Measurements from ENCODE around the gene UBB. TPM values are rescaled to one million over a fixed set of nuclear protein-coding genes. Genes with fewer than 3 reads are reported as not detected.

The UBB gene
- polyA plus RNA-seq, 1 donor from 2014 or later: 2,178 TPM

DNA sequence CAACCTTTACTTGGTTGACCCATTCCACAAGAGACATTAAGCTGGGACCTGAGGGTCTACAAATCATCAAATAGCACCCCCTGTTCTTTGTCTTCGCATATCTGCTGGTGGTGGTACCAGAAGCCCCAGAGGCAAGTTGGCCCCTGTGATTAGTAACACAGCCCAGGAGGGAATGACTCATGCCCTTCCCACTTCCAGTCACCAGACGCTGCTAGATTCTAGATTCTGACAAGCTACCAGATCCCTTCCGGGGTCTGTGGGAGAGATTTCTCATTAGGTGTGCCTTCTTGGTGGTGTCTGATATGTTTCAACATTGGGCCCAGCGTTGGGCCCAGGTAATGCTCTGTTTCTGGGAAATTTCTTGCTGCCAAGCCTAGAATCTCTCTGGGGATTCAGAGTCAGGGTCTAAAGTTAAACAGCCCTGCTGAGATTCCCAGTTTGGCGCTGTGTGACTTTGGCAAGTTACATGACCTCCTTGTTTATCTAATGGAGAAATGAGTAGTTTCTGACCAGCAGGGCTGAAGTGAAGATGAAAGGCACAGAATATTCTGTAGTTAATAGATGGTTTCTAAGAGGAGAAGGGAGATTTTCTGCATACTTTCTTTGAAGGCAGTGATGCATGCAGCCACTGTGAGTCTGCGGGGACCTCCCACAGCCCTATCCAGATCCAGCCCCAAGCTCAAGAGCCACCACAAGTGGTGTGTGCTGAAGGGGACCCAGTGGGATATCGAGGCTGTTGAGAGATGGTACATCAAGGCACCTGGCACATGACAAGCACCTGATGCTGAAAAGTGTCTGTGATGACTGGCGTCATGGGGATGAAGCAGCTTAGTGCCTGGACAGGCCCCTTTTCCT is 38.4 kb downstream of the UBB start:
- no peaks in the 10 kb centered on the region for H3K27me3 Mint-ChIP-seq
- H3K4me3 Mint-ChIP-seq: peak overlapping the region in 3 of 4 donors; percentile 76 to 87 (median 84)
- H3K9me3 Mint-ChIP-seq: no peaks in the 10 kb centered on the region
- peak overlapping the region; percentile 66 to 90 (median 78) for H3K27ac Mint-ChIP-seq
- peaks cover 10% of the 10 kb centered on the region for H3K36me3 Mint-ChIP-seq
- peaks cover 14 to 26% (median 23%) of the 10 kb centered on the region in 3 donors for H3K4me1 Mint-ChIP-seq

DNA sequence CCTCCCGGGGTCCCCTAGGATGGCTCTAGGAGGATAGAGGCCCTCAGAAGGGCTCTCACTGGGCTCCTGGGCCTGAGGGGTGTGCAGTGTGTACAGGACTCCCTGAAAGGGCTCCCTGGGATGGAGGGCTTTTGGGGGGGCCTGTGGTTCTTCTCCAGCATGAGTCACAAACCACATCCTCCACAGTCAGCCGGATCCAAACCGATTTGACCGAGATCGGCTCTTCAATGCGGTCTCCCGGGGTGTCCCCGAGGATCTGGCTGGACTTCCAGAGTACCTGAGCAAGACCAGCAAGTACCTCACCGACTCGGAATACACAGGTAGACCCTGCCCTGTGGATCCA is 39.0 kb downstream of the UBB start:
- peak overlapping the region in 1 of 4 donors; percentile 76 for H3K4me3 Mint-ChIP-seq
- H3K9me3 Mint-ChIP-seq: no peaks in the 10 kb centered on the region
- H3K36me3 Mint-ChIP-seq: peaks cover 9% of the 10 kb centered on the region
- no peak overlapping the region for H3K27ac Mint-ChIP-seq
- peaks cover 14 to 23% (median 20%) of the 10 kb centered on the region in 3 donors for H3K4me1 Mint-ChIP-seq
- no peaks in the 10 kb centered on the region for H3K27me3 Mint-ChIP-seq

DNA sequence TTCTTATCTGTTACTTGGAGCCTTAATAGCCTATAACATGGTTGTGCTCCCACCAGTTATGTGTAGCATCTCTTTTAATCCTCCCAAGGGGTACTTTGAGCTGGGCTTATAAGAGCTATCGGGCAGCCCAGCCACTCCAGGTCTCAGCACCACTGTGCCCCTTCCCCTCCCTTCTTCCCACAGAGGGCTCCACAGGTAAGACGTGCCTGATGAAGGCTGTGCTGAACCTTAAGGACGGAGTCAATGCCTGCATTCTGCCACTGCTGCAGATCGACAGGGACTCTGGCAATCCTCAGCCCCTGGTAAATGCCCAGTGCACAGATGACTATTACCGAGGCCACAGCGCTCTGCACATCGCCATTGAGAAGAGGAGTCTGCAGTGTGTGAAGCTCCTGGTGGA is 41.5 kb downstream of the UBB start:
- H3K27me3 Mint-ChIP-seq: no peaks in the 10 kb centered on the region
- peaks cover 7 to 15% (median 13%) of the 10 kb centered on the region in 3 donors for H3K4me1 Mint-ChIP-seq
- no peaks in the 10 kb centered on the region for H3K9me3 Mint-ChIP-seq
- no peak overlapping the region for H3K27ac Mint-ChIP-seq
- peaks cover 4% of the 10 kb centered on the region for H3K36me3 Mint-ChIP-seq
- peak overlapping the region in 1 of 4 donors; percentile 14 for H3K4me3 Mint-ChIP-seq

GRCh38 chr17:16423226-16423872 is 42.5 kb downstream of the UBB start:
- Mint-ChIP-seq H3K4me3 (peak overlapping the region in 1 of 4 donors; percentile 14), H3K9me3 (no peaks in the 10 kb centered on the region), H3K27ac (no peak overlapping the region), H3K36me3 (peaks cover 4% of the 10 kb centered on the region), H3K27me3 (no peaks in the 10 kb centered on the region), H3K4me1 (peaks cover 7 to 13% (median 12%) of the 10 kb centered on the region in 3 donors)

GRCh38 chr17:16425202-16425601 is 44.3 kb downstream of the UBB start:
- no peaks in the 10 kb centered on the region for H3K36me3 Mint-ChIP-seq
- H3K27ac Mint-ChIP-seq: no peak overlapping the region

DNA sequence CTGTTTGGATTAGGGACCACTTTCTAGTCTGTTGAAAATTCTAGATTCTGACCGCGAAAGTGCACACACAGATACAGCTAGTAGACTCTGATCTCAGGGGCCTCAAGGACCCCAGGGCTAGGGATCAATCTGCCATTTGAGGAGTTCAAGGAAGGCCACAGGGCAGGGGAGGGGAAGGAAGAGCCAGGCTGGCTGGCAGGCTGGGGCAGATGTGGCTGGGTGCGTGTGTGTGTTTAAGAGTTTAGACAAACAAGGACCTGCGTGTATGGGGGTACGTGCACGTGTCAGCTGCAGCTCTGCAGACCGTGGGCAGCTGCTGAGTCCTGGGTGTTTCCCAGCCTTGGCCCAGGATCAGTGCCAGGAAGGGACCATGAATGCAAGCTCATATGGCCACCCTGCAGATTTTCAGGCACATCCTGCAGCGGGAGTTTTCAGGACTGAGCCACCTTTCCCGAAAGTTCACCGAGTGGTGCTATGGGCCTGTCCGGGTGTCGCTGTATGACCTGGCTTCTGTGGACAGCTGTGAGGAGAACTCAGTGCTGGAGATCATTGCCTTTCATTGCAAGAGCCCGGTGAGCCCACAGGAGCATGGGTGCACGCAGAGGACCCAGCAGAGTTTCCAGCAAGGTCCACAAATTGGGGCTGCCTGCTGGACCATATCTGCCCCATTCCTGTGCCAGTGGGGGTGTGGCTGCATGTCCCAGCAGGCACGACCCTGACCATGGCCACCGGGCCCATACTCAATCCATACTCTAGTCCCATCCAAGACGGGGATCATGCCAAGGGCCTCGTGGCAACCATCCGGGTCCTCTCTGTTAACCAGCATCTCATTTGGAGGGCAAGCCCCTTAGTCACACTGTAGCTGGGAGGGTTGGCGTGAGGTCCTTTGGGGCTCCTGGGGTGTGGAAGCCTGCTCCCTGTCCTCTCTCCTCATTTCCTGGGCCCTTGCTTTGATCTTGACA is 45.1 kb downstream of the UBB start:
- no peak overlapping the region for H3K4me3 Mint-ChIP-seq
- peaks cover 0 to 2% (median 0%) of the 10 kb centered on the region in 3 donors for H3K4me1 Mint-ChIP-seq
- H3K36me3 Mint-ChIP-seq: peaks cover 2% of the 10 kb centered on the region

More at GRCh38 chr17:16425202-16425601, 44.3 kb downstream of the UBB start:
- H3K27me3 Mint-ChIP-seq: no peaks in the 10 kb centered on the region
- no peaks in the 10 kb centered on the region for H3K9me3 Mint-ChIP-seq
- peaks cover 0 to 4% (median 0%) of the 10 kb centered on the region in 3 donors for H3K4me1 Mint-ChIP-seq
- no peak overlapping the region for H3K4me3 Mint-ChIP-seq

DNA sequence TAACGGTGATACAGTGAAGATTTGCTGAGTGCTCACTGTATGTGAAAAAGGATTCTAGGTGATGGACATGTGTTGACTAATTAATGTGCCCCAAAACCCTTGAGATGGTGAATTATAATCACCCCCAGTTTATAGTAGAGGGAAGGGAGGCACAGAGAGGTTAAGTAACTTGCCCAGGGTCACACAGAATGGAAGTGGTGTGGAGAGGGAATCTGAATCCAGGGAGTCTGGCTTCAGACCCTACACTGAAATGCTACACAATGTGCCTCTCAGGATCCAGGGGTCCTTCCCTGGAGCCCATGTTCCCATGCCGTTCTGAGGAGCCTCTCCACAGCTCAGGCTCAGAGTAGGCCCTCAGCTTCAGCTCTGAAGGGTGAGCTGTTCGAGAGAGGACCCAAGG is 46.1 kb downstream of the UBB start:
- H3K9me3 Mint-ChIP-seq: no peaks in the 10 kb centered on the region
- H3K27ac Mint-ChIP-seq: no peak overlapping the region
- H3K27me3 Mint-ChIP-seq: no peaks in the 10 kb centered on the region
- peaks cover 2% of the 10 kb centered on the region for H3K36me3 Mint-ChIP-seq
- peaks cover 0 to 2% (median 0%) of the 10 kb centered on the region in 3 donors for H3K4me1 Mint-ChIP-seq
- no peak overlapping the region for H3K4me3 Mint-ChIP-seq

More for the DNA sequence above, 45.1 kb downstream of the UBB start:
- no peaks in the 10 kb centered on the region for H3K27me3 Mint-ChIP-seq
- H3K27ac Mint-ChIP-seq: no peak overlapping the region
- no peaks in the 10 kb centered on the region for H3K9me3 Mint-ChIP-seq

GRCh38 chr17:16428098-16428882 is 47.4 kb downstream of the UBB start:
- Mint-ChIP-seq H3K4me1 (peaks cover 0 to 2% (median 0%) of the 10 kb centered on the region in 3 donors), H3K9me3 (no peaks in the 10 kb centered on the region), H3K36me3 (peaks cover 3% of the 10 kb centered on the region), H3K27me3 (no peaks in the 10 kb centered on the region), H3K4me3 (no peak overlapping the region), H3K27ac (peak overlapping the region in 1 of 3 donors; percentile 46)

- H3K36me3 Mint-ChIP-seq: peaks cover 3% of the 10 kb centered on the region
Observed at GRCh38 chr17:16429083-16429482, 48.2 kb downstream of the UBB start.

DNA sequence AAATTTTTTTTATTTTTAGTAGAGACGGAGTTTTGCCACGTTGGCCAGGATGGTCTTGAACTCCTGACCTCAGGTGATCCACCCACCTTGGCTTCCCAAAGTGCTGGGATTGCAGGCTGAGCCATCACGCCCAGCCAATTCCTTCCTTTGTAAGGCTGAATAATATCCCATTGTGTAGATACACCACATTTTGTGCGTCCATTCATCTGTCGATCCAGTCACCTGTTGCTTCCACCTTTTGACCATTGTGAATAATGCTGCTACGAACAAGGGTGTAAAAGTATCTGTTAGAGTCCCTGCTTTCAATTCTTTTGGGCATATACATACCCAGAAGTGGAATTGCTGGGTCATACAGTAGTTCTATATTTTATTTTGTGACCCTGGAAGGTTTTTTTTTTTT is 49.8 kb downstream of the UBB start:
- Mint-ChIP-seq H3K4me3 (no peak overlapping the region), H3K4me1 (peaks cover 0 to 2% (median 2%) of the 10 kb centered on the region in 3 donors), H3K27ac (no peak overlapping the region), H3K9me3 (no peaks in the 10 kb centered on the region), H3K36me3 (peaks cover 3% of the 10 kb centered on the region), H3K27me3 (no peaks in the 10 kb centered on the region)

More at GRCh38 chr17:16429083-16429482, 48.2 kb downstream of the UBB start:
- no peaks in the 10 kb centered on the region for H3K27me3 Mint-ChIP-seq
- H3K4me1 Mint-ChIP-seq: peaks cover 0 to 2% (median 0%) of the 10 kb centered on the region in 3 donors
- no peaks in the 10 kb centered on the region for H3K9me3 Mint-ChIP-seq
- no peak overlapping the region for H3K4me3 Mint-ChIP-seq
- no peak overlapping the region for H3K27ac Mint-ChIP-seq

DNA sequence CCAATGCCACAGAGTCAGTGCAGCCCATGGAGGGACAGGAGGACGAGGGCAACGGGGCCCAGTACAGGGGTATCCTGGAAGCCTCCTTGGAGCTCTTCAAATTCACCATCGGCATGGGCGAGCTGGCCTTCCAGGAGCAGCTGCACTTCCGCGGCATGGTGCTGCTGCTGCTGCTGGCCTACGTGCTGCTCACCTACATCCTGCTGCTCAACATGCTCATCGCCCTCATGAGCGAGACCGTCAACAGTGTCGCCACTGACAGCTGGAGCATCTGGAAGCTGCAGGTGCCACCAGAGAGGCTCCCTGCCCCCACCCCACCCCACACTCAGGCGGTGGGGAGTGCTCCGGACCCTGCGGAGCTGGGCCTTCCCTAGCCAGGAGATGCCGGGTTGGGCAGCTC is 51.1 kb downstream of the UBB start:
- Mint-ChIP-seq H3K9me3 (no peaks in the 10 kb centered on the region), H3K4me3 (no peak overlapping the region), H3K27ac (no peak overlapping the region), H3K27me3 (no peaks in the 10 kb centered on the region), H3K36me3 (peaks cover 3% of the 10 kb centered on the region), H3K4me1 (peaks cover 0 to 4% (median 3%) of the 10 kb centered on the region in 3 donors)

Measured in IgD-negative memory B cell (primary cell).